SK-N-SH (cell line): ENCODE data around the gene SCNN1B.

Source experiments
- CTCF ChIP-seq: fragments of 200-600 bp; sonication (generic); IDR thresholded peaks from 2 replicates; pipeline ENCODE4 v1.6.1; 2017; ENCODE audit warnings: antibody characterized with exemption, mild to moderate bottlenecking, moderate library complexity
- ELF1 ChIP-seq: IDR thresholded peaks from 2 replicates; pipeline ENCODE4 v1.4.0; 2012
- EP300 ChIP-seq, 2 experiments: IDR thresholded peaks; 2 replicates each; pipeline versions ENCODE4 v1.4.0 to v1.6.1; 2012; ENCODE audit warnings: borderline replicate concordance in 1 of 2, low read depth in 1 of 2, low read length in 1 of 2
- YY1 ChIP-seq: IDR thresholded peaks from 2 replicates; pipeline ENCODE4 v1.4.0; 2012; ENCODE audit warnings: low read depth, mild to moderate bottlenecking

- TF ChIP-seq CTCF (no peak), YY1 (no peak), ELF1 (no peak), EP300 (IDR thresholded peaks at IDR 0.05; ENCODE audit: borderline replicate concordance in 1 of 2, low read depth in 1 of 2, low read length in 1 of 2) (no peak)
These were observed 78.4 kb downstream of the SCNN1B start for GRCh38 chr16:23380501-23380951.
